CD4-positive, alpha-beta T cell treated with Interleukin-15 for 1 hour (primary cell): ENCODE data around the gene VSTM2L.
"Not testable (repeated sequence)": the region's sequence is repeated elsewhere in the genome, so short reads cannot be mapped to it uniquely, and the experiment has no call there.

ENCODE experiments used
- DNase-seq: peaks from one replicate; pipeline ENCODE4 v3.0.0-alpha.2; 2020

VSTM2L gene, protein sequence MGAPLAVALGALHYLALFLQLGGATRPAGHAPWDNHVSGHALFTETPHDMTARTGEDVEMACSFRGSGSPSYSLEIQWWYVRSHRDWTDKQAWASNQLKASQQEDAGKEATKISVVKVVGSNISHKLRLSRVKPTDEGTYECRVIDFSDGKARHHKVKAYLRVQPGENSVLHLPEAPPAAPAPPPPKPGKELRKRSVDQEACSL

DNA sequence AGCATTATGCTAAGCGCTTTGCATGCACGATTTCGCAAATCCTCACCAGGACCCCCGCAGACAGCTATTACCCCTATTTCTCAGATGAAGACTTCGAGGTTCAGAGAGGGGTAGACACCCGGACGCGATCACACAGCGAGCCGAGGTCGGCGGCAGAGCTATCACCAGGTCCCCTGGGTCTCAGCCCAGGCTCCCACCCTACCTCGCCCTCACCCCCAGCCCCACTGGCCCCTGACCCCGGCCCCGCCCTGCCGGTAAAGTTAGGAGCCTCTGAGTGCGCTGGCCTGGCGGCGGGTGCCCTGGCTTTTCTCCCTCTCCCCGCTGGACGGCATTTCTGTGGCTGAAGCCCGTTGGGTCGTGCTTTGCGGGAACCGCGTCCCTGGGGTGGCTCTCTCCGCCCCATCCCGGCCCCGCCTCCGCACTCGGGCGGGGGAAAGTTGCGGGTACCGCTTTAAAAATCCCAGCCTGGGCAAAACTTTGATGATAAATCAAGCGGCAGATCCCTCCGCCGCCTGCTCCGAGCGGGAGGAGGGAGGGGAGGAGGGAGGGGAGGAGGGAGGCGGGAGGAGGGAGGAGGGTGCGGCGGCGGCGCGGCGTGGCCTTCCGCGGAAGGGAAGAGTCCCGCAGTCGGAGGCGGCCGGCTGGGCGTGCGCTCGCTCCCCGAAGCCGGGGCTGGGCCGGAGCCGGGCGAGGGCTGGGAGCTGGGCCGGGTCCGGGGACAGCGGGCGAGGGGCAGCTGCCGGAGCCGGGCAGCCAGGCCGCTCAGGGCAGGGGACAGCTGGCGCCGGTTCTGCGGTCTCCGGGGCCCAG, at the start of gene VSTM2L:
TSS of gene VSTM2L (plus strand) at position 624 of the 810 bp plus-strand sequence. CDS start 224 bp downstream, outside the sequence.
- DNase-seq = no peak

DNA sequence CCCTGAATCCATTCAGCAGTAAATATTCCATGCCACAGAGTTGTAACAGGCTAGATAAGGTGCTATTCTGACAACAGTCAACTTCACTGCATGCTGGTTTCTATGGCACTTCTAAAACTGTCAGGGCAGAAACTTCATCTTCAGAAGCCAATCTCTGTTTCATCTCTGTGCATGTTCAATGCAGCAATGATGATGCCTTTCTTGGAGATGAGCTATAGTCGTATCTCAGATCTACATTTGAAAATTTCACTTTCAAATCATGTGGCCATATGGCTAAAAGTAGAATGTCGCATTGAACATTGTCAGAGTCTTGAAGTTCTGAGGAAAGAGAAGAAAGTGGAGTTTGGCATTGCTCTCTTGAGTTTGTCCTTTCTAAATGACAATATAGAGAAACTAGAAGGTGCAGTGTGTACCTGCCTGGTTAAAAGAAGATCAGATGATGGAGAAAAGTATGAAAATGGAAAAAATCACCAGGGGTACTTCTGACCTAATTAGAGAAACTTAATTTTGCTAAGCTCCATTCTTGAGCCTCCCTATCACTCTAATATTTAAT, 49.0 kb upstream of the VSTM2L start:
- no peak for DNase-seq

DNA sequence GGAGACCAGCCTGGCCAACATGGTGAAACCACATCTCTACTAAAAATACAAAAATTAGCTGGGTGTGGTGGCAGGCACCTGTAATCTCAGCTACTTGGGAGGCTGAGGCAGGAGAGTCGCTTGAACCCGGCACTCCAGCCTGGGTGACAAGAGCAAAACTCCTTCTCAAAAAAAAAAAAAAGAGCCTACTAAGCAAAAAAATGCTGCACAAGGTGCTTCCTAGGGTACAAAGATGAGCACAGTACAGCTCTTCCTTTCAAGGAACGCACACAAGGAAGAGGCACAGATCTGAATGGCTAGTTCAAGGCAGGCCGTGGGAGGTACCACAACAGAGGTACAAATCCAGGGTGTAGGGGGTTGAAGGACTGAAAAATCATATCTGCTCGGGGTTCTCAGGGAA, 46.9 kb upstream of the VSTM2L start:
- not testable (repeated sequence) for DNase-seq

DNA sequence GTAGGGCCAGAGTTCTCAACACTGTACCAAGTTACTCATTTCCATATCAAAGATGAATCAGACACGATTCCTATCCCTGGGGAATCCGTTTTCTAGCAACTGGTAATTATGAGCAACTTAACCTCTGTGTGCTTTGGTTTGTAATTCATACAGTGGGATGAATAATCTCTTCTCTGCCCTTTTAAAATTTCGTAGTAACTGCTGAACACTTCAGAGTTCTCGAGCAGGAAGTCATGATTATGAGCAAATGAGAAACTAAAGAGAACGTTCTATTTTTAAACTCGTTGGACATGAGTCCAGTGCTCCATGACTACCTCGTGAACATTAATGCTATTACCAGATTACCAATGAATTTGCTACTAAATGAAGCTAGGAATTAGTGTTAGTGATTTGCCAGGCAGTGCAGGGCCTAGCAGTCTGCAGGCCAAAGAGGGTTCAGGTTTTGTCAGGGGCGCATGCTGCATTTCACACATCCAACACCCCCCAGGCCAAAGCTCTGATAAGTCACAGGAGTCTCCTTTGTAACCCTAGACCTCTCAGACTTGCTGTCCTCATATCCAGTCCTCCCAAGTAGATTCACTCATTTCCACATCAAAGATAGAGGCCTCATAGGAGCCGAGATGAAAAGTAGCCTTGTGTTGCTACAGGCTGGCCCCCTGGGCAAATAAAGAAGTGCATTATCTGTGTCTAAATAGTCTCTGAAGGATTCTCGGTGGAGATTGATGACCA, 45.8 kb upstream of the VSTM2L start:
- DNase-seq = no peak

DNA sequence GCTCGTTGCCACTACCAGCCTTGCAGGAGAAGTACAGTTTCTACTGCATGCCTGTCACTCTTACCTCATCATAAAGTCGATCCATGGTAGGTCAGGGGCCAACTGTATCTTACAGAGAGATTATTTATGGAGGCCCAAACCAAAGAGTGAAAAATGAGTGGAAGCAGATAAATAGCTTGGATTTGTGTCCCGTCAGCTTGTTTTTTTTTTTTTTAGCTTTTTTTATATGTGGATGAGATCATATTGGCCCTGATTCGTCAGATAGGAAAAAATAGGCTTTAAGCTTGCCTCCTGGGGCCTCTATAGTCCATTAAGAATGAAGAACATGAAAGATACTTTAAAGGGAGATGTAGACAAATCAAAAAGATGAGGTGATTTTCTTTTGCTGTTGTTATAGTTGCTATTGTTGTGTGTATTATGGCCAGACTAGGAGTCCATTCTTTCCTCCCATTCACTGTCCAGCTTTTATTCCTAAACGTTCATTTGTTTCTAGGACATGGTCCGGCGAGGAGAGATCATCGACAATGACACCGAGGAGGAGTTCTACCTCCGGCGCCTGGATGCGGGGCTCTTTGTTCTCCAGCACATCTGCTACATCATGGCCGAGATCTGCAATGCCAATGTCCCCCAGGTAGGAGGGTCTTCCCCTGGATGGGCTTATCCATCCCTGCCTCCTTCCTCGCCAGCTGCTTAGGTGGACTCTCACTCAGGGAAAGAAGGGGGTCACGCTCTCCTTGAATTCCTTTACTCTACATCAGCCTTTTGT, 43.3 kb upstream of the VSTM2L start:
- no peak for DNase-seq

DNA sequence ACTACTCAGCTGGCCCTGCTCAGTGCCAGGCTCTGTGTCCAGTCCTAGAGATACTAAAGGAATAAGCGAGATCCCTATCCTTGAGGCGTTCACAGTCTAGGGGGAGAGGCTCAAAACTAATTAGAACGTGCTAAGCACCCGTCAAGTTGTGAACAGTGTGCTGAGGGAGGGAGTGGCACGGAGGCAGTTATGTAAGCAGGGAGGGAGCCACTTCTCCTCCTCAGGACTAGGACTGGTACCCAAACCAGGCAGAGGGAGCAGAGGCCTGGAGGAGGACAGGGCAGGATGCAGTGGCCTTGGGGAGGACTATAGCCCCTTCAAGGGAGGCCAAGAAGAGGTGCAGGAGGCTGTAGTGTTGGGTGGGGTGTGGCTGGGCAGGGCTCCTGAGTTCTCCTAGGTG, 39.6 kb upstream of the VSTM2L start:
- DNase-seq = no peak

DNA sequence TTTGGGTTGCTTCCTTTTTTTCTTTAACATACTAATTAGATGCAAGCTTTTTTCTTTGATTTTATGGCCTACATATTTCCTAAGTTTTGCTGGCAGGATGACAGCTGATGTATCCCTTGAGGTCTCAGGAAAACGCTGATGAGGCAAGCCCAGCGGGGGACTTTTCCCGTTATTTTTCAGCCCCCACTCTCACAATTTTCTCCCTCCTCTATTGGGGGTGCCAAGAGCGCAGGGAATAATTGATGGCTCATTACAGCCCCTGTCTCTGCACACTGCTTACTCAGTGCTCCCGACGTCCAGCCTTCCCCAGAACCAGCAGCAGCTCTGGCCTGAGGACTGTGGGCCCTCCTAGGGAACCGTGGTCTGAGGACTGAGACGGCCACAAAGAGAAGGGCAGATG, 38.6 kb upstream of the VSTM2L start:
- no peak for DNase-seq

DNA sequence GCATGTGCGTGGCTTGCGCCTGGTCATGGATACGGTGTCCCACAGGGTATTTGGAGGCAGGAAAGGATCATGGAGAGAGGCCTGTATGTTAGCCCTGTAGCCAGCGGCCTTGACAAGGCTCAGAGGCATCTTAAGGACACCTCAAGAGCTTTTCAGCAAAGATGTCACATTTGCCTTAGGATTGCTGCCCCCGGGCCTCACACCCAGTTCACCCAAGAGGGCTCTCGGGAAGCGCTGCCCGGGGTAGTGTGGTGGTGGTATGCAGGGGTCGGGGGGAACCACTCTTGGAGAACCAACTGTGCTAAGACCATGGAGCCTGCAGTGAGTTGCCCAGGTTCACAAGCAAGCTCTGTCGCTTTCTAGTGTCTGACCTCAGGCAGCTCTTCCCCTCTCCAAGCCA, 36.9 kb upstream of the VSTM2L start:
- DNase-seq = no peak

DNA sequence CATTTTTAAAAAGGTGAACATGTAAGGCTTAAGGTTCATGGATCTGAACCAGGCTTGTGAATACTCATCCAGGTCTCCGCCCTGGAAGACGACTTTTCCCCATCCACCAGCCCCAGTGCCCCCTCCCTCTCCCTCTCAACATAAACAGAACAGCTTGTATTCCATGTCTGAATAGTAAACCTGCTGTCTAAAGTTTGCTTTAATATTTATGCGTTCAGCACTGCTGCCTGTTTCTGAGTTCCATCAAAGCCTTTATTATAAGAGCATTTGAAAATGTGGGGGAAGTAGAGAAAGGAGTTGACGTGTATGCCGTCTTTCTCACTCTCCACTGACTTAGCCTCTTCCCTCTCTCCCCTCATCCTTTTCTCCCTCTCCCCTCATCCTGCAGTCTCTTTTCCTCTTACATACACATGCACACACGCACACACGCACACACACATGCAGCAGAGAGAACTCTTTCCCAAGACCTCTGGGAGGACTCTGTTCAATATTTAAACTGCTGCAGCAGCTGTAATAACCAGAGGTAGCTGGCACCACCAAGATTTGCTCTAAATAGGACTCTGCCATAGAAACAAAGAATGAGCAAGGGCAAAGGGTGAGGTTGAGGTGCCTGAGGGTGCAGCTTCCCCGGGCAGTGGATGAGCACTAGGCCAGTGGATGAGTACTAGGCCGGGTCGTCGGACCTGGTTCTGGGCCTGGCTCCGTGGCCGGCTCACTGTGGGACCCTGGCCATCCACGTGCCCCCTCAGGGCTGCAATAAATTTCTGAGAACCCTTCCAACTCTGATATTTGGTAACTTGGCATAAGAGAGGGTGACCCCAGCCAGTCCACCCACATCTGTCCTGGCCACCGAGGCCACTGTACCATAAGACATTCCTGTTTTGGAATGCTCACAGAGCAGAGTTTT, 35.4 kb upstream of the VSTM2L start:
- DNase-seq = no peak

DNA sequence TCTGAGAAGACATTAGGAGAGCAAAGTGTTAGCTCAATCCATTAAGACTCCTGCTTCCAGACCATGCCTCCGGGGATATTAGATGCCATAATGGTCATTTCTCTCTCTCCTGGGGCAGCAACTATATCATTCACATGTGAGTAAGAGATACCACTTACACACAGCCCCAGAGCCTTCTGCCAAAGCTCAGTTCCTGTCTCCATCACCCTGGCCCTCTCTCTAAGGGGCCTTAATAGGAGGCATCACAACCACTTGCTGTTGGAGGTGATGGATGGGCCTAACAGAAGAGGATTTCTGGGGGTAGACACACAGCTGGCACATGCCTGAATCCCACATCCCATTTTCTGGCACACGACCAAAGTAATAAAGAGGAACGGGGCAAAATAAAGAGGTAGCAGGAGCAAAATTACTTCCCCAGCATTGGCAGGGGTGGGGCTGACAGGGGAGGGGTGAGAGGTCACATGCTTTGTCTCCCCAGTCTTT, 34.0 kb upstream of the VSTM2L start:
- DNase-seq = no peak

DNA sequence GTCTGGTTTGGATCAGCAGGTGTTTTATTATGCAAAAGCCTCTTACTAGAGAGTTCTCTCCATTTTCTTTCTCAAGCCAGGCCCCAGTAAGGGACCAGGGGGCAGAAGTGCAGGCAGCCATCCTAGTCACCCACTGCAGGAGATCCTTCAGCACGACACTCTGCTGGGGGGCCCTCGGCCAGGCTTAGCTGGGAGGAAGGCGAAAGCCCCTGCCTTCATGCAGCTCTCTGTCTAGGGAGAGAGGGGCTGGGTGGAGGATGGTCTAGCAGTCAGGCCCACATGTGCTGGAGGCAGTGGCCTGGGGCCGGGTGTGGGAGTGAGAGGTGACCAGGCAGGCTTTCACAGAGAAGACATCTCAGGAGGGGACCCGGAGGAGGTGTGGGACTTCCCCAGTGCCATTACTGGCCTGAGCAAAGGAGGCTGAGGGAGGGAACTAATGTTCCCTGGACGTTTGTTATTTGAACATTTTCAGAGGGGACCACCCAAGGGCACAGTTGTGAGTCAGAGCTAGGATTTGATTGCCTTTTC, 33.5 kb upstream of the VSTM2L start:
- peak; percentile 2 for DNase-seq

DNA sequence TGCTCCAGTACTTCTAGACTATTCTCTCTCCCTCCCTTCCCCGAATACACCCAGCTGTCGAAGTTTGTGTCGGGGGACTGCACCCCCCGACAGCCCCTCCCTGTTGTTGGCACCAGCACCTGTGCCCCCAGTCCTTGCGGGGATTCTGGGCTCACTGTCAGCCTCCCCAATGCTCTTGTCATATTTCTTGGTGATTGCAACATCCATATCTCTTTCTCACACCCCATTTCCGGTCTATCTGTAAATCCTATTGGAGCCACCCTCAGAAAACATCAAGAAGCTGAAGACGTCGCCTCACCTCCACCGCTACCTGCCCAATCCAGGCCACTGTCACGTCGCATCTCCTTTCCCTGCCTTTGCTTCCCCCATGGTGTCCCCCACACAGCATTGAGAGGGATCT, 32.6 kb upstream of the VSTM2L start:
- DNase-seq = no peak

DNA sequence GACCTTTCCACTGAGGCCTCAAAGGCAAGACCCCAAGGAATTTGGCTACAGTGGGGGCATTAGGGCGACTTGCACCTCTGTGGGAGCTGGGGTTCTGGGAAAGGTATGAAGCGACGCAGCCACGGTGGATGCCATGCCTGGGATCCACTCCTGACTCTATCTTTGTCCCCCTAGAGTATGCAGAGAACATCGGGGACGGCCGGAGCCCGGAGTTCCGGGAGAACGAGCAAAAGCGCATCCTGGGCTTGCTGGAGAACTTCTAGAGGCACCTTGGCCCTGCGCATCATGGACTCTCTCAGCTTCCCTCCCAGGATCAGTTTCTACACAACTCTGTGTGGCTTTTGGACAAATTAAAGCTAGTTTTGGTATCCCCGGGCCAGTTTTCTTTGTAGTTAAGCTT, 31.2 kb upstream of the VSTM2L start:
- DNase-seq = no peak

DNA sequence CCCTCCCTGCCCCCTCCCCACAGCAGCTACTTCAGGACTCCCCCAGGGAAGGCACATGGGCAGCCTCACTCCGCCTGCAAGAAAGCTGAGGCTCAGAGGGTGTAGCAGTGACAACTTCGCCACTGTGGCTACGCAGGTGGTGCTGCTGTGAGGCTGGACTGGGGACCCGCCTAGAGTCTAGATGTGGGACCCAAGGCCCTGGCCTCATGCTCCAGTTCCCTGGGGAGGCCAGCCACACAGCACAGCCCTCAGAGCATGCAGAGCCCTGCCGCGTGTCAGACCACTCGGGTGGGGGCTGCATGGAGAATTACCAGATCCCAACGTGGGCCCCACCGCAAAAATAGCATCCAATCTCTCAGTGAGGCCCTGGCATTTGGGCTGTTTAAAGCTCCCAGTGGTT, 30.8 kb upstream of the VSTM2L start:
- DNase-seq = no peak

DNA sequence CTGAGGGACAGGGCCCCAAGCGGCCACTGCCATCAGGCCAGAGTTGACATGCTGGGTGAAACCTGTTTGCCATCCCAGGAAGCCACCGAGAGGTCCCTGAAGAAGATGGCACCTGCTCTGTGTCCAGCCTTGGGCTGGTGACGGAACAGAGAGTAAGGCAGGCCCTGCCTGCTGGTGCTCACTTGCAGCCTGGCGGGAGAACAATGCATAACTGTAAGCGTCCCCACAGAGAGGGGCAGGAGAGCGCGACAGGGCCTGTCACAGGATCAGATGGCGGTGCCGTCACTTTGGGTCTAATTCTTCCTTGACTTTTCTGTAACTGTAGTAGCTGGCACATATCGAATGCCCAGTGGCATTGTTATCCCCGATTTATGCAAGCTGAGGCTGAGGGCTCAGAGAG, 29.0 kb upstream of the VSTM2L start:
- DNase-seq = no peak

DNA sequence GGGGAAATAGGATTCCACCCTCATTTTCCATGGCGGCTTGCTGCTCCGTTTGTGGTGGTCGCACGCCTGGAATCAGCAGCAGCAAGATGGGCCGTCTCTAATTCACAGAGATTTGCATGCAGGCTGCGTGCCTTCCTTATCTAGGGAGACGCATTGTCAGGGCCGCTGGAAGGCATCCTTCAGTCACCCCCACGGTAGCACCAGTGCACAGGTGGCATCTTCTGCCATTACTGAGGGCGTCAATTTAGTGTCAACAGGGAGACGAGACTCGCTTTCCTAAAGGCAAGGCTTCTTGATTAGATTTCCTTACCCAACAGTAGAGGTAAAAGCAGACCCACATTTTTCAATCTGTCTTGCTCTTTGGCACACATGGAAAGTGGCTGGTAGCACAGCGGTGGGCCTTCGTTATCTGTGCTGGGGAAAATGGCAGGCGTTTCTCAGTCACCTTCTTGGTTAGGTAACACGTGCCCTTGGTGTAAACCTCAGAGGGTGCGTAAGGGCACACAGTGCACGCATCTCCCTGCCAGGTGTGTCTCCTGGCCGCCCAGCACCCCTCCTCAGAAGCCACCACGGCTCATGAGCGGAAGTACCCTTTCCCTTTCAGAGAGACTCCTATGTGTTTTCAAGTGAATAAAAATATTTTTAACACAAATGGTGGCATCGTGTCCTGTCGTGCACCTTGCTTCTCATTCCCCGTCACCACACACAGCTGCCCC, 27.3 kb upstream of the VSTM2L start:
- DNase-seq = no peak

DNA sequence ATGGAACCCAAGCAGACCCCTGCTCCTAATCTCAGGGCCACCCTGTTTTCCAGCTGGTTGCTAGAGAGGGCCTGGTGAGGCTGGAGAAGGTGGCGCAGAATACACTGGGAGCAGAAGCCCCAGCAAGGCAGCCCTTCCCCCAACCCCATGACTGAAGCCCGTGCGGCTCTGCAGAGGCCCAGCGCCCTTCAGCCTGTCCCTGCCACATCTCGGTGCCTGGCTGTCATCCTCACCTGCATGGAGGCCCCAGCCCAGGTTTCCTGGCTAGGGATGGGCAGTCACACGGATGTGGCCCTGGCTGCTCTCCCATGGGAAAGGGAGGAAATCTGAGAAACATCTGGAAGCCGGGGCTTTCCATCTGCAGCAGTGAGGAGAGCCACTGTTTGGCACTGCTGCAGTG, 26.1 kb upstream of the VSTM2L start:
- no peak for DNase-seq

DNA sequence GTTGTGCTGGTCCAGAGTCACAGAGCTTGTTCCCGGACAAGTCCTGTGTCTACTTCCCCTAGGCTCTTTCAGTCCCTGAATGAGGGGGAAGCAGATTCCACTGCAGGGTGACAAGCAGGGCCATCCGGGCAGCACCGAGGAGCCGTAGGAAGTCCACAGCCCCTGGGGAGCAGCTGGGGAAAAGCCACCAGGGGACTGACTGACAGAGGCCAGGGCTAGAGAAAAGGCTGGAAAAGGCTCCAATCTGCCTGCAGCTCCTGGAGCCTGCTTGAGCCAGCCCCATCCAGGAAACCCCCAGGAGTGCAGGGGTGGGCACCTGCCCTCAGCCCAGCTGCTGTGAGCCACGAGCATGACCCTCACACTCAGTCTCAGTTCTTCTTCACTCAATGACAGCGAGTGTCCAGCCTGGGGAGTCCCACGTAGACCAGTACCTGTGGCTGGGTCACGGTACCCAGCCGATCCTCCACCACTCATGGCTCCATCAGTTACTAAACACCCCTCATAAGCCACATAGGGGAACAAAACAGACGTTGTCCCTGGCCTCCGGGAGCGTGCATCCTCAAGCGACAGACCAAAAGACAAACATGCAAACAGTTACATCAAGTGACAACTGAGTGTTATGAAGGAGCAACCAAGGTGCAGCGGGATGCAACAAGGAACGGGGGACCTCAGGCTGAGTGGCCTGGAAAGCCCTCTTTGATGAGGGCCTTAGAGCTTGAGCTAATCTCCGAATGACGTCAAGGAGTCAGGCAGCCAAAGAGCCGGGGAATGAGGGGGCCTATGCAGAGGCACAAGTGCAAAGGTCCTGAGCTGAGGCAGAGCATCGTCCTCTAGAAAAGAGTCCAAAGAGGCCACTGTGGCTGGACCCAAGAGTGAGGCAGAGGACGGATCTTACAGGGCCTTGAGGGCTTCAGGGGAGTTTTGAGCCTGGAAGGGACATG, 24.8 kb upstream of the VSTM2L start:
- DNase-seq = no peak

DNA sequence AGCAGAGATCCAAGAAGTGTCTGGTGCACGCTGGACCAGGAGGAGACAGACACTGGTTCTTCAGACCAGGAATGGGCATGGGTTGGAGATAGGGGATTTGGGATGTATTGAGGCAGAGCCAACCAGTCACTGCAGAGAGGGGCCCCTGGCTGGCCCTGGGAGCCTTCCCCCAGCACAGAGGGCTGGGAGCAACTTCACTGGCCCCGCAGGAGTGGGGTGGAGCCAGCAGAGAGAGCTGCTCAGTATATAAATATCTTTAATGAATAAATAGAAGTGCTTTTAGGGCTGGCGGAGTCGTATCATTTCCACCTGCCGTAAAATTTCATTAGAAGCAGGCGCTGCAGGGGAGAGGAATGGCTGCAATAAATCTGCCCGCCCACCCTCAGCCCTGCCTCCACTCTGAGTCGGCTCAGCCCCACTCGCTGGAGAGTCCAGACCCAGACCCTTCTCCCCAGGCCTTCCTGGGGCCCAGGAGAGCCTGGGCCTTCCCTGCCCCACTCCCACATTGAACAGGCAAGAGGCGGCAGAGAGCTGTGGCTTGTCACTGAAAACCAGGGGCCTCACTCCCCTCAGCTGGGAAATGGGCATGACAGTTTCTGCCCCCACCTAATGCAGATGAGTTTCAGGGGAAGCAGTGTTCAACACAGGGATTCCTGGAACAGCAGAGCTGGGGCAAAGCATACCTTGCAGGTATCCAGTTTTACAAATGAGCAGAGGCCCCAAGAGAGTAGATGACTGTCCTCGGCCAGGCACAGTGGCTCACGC, 23.9 kb upstream of the VSTM2L start:
- no peak for DNase-seq
